Midbrain (tissue), 1 donor: ENCODE data around the gene OR5K3.

ENCODE experiments used
- DNase-seq: peaks from one replicate; lab custom pipeline; 2025; lab: John Stamatoyannopoulos, UW

The OR5K3 gene

GRCh38 chr3:98433764-98434163 lies 43.3 kb downstream of the OR5K3 start:
- DNase-seq = no peak

GRCh38 chr3:98434412-98434811 lies 43.9 kb downstream of the OR5K3 start:
- no peak for DNase-seq

GRCh38 chr3:98440283-98440682 lies 49.8 kb downstream of the OR5K3 start:
- no peak for DNase-seq
